HepG2 (cell line): ENCODE measurements around the gene CNKSR3. TPM values are rescaled to one million over a fixed set of nuclear protein-coding genes. Genes with fewer than 3 reads are reported as not detected.

Source experiments
- ARID3A ChIP-seq: IDR thresholded peaks from 2 replicates; pipeline ENCODE4 v1.6.1; 2012; ENCODE audit warnings: low read depth, low read length, improper control_type of control experiment
- ARID5B ChIP-seq: IDR thresholded peaks from 2 replicates; pipeline ENCODE4 v1.4.0; 2020; ENCODE audit warnings: mild to moderate bottlenecking, missing genetic modification reagents
- DDIT3 ChIP-seq: sonication (generic); formaldehyde crosslinking; IDR thresholded peaks from 2 replicates; pipeline ENCODE4 v1.4.0; 2020; ENCODE audit warnings: mild to moderate bottlenecking, missing genetic modification reagents
- FOXJ3 ChIP-seq: sonication (generic); formaldehyde crosslinking; IDR thresholded peaks from 2 replicates; pipeline ENCODE4 v1.4.0; 2020; ENCODE audit warnings: missing genetic modification reagents, mild to moderate bottlenecking, borderline replicate concordance
- FOXK1 ChIP-seq: sonication (generic); formaldehyde crosslinking; IDR thresholded peaks from 2 replicates; pipeline ENCODE4 v1.4.0; 2020; ENCODE audit warnings: low read depth, missing genetic modification reagents, borderline replicate concordance
- FOXP1 ChIP-seq, 2 experiments: fragments of 450-650 bp in 1 of 2; IDR thresholded peaks; 2 replicates each; pipeline ENCODE4 v1.6.1; 2017 to 2018; ENCODE audit warnings: antibody characterized with exemption in 1 of 2
- GFI1 ChIP-seq: sonication (generic); formaldehyde crosslinking; IDR thresholded peaks from 2 replicates; pipeline ENCODE4 v1.5.0; 2020; ENCODE audit warnings: missing genetic modification reagents, mild to moderate bottlenecking, borderline replicate concordance
- IRF2 ChIP-seq: IDR thresholded peaks from 2 replicates; pipeline ENCODE4 v1.6.1; 2018; ENCODE audit warnings: missing genetic modification reagents, missing compliant biosample characterization
- JUN ChIP-seq: sonication (generic); formaldehyde crosslinking; IDR thresholded peaks from 2 replicates; pipeline ENCODE4 v1.4.0; 2020; ENCODE audit warnings: mild to moderate bottlenecking, missing genetic modification reagents
- NCOA2 ChIP-seq: sonication (generic); formaldehyde crosslinking; IDR thresholded peaks from 2 replicates; pipeline ENCODE4 v1.8.0; 2022; ENCODE audit warnings: inconsistent platforms
- PBX3 ChIP-seq: sonication (generic); formaldehyde crosslinking; IDR thresholded peaks from 2 replicates; pipeline ENCODE4 v1.8.1; 2023; ENCODE audit warnings: missing genetic modification reagents, inconsistent platforms, borderline replicate concordance
- RXRB ChIP-seq: IDR thresholded peaks from 2 replicates; pipeline ENCODE4 v1.6.1; 2016; ENCODE audit warnings: borderline replicate concordance, missing genetic modification reagents, missing compliant biosample characterization
- SIX1 ChIP-seq: sonication (generic); formaldehyde crosslinking; IDR thresholded peaks from 2 replicates; pipeline ENCODE4 v1.4.0; 2020; ENCODE audit warnings: missing genetic modification reagents, borderline replicate concordance
- SOX13 ChIP-seq, 3 experiments: fragments of 450-650 bp in 1 of 3; sonication (generic) in 1 of 3; formaldehyde crosslinking in 1 of 3; IDR thresholded peaks in 2 of 3; conservative IDR thresholded peaks in 1 of 3; 2 replicates each; pipeline versions ENCODE4 v1.5.0 to v1.6.1; 2016 to 2020; ENCODE audit warnings: antibody characterized with exemption in 1 of 3, mild to moderate bottlenecking in 1 of 3, missing compliant biosample characterization in 1 of 3, missing genetic modification reagents in 1 of 3, moderate library complexity in 1 of 3
- ZMYM2 ChIP-seq: sonication (generic); formaldehyde crosslinking; IDR thresholded peaks from 2 replicates; pipeline ENCODE4 v1.8.0; 2022; ENCODE audit warnings: mild to moderate bottlenecking, missing genetic modification reagents
- ZNF12 ChIP-seq: sonication (generic); formaldehyde crosslinking; IDR thresholded peaks from 2 replicates; pipeline ENCODE4 v1.5.0; 2020; ENCODE audit warnings: missing genetic modification reagents
- ZNF275 ChIP-seq: sonication (generic); formaldehyde crosslinking; IDR thresholded peaks from 2 replicates; pipeline ENCODE4 v1.8.0; 2022; ENCODE audit warnings: missing genetic modification reagents, mild to moderate bottlenecking, inconsistent platforms, borderline replicate concordance
- ZNF644 ChIP-seq: IDR thresholded peaks from 2 replicates; pipeline ENCODE4 v1.6.1; 2016; ENCODE audit warnings: low read depth
- ZNF749 ChIP-seq: sonication (generic); formaldehyde crosslinking; IDR thresholded peaks from 2 replicates; pipeline ENCODE4 v1.8.0; 2022; ENCODE audit warnings: mild to moderate bottlenecking, missing genetic modification reagents, moderate library complexity, borderline replicate concordance
- polyA plus RNA-seq, 8 experiments: library from polyadenylated mRNA; depleted of rRNA in 3 of 8; stranded (reverse) in 7 of 8; unstranded in 1 of 8; fragments of >200 nt; fragmentation: Illumina TruSeq in 4 of 8; extraction: Trizol in 4 of 8; gene quantifications; 2 replicates each; pipeline versions ENCODE4 v1.2.1 to v1.2.3, GENCODE V29; 2011 to 2016; ENCODE audit warnings: low read depth in 4 of 8, missing spikeins in 1 of 8, mixed read lengths in 1 of 8; ENCODE audit not compliant: insufficient read depth in 1 of 8
- total RNA-seq, 5 experiments: library from RNA; depleted of rRNA; stranded (reverse); fragments of >200 nt; fragmentation: Illumina TruSeq; extraction: Trizol; gene quantifications; 2 replicates each; pipeline ENCODE4 v1.2.3, GENCODE V29; 2016; ENCODE audit warnings: low read depth in 1 of 5

The CNKSR3 gene
- total and polyA plus RNA-seq, 2 of the 13 experiments (the other 11 are each of a cell fraction or from before 2014, with no cell fraction given), result 9.2 to 38.6 TPM

GRCh38 chr6:154414021-154414813, 96.3 kb downstream of the CNKSR3 start (continued):
- TF ChIP-seq SOX13 (IDR thresholded peaks at IDR 0.05), result no peak
- TF ChIP-seq SOX13 (CRISPR knock-in tag; conservative IDR thresholded peaks at IDR 0.05 in 1 of 2, IDR thresholded peaks at IDR 0.05 in 1 of 2), result peak in 1 of 2 experiments; percentile 82; a peak in 2 of 4 replicates
- 0 out of 2 replicates have a peak, but pooled peaks have one; percentile 45 for TF ChIP-seq ZNF644 (CRISPR knock-in tag)
- TF ChIP-seq PBX3 (CRISPR knock-in tag), result no peak
- 0 out of 2 replicates have a peak, but pooled peaks have one; percentile 24 for TF ChIP-seq DDIT3 (CRISPR knock-in tag)
- TF ChIP-seq JUN (CRISPR knock-in tag), result 0 out of 2 replicates have a peak, but pooled peaks have one; percentile 67
- TF ChIP-seq ARID5B (CRISPR knock-in tag), result peak; percentile 91
- 0 out of 2 replicates have a peak, but pooled peaks have one; percentile 51 for TF ChIP-seq GFI1
- peak; percentile 76 for TF ChIP-seq NCOA2 (CRISPR knock-in tag)
- TF ChIP-seq ZNF275 (CRISPR knock-in tag), result peak; percentile 59; the same call in 1 of the 2 replicates
- TF ChIP-seq ZNF12 (CRISPR knock-in tag), result 0 out of 2 replicates have a peak, but pooled peaks have one; percentile 17
- peak; percentile 90 for TF ChIP-seq SIX1 (CRISPR knock-in tag)
- peak; percentile 87 for TF ChIP-seq ARID3A
- 0 out of 2 replicates have a peak, but pooled peaks have one; percentile 47 for TF ChIP-seq RXRB (CRISPR knock-in tag)
- TF ChIP-seq ZNF749 (CRISPR knock-in tag), result no peak
- peak; percentile 44; the same call in 1 of the 2 replicates for TF ChIP-seq FOXJ3 (CRISPR knock-in tag)
- TF ChIP-seq FOXP1 (IDR thresholded peaks at IDR 0.05), result peak; percentile 55; the same call in 1 of the 2 replicates
- TF ChIP-seq FOXP1 (CRISPR knock-in tag; IDR thresholded peaks at IDR 0.05), result peak; percentile 97
- TF ChIP-seq FOXK1 (CRISPR knock-in tag), result peak; percentile 71; the same call in 1 of the 2 replicates
- peak; percentile 43; the same call in 1 of the 2 replicates for TF ChIP-seq ZMYM2
- 0 out of 2 replicates have a peak, but pooled peaks have one; percentile 35 for TF ChIP-seq IRF2 (CRISPR knock-in tag)
